BE2C (cell line): ENCODE data around the gene RASSF8.

Source experiments
- DNase-seq: peaks from one replicate; pipeline ENCODE4 v3.0.0-alpha.2; 2020
- H3K27me3 ChIP-seq: fragments of 250-450 bp; sonication (Bioruptor Pico); 2 replicates; pipeline ENCODE4 v1.5.1; 2020; ENCODE audit warnings: mild to moderate bottlenecking
- H3K36me3 ChIP-seq: fragments of 250-450 bp; sonication (Bioruptor Pico); 2 replicates; pipeline ENCODE4 v1.5.1; 2020; ENCODE audit warnings: mild to moderate bottlenecking
- H3K4me1 ChIP-seq: fragments of 250-450 bp; sonication (Bioruptor Pico); 2 replicates; pipeline ENCODE4 v1.5.1; 2020
- H3K4me3 ChIP-seq: 2 replicates; pipeline ENCODE4 v1.5.1; 2011; ENCODE audit warnings: low read depth, low read length
- H3K9me3 ChIP-seq: fragments of 250-450 bp; sonication (Bioruptor Pico); 2 replicates; pipeline ENCODE4 v1.5.1; 2020
- TF ChIP-seq, protein P1 (sequence below): IDR thresholded peaks from 2 replicates; pipeline ENCODE4 v1.5.1; 2012; ENCODE audit warnings: mild to moderate bottlenecking, low read depth, low read length

Gene RASSF8

DNA sequence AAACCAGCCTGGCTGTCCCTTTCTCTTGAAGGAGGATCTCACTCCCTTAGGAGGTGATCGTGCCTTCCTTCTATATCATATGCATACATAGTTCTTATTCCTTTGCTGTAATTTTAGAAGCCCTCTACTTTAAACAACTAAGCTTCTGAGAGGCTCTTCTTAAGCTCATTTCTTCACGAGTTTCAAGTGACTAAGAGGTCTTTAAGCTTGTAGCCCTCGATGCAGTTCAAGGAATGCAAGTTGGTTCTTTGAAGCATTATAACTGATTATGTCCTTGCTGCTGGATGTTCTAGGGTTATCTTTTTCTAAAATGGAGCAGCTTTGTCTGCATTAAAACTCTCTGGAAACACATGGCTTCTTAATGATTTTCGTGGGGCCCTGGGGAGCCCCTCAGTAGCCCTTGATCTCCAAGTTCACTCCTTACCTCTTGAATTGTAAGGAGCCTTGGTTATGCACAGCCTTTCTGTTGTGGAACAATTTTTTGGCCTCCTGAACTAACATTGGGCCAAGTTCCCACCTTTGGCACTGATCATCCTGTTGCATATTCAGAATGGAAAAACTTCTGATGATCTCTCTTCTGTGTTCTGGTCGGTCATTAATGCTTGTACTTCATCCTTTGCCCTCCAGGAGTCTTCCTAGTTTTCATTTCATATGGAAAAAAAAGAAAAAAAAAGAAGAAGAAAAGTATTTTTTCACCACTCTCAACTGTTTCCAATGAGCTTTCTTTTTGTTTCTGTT lies 12.6 kb downstream of the RASSF8 start:
- Histone ChIP-seq H3K4me1 (no peaks in the 10 kb centered on the region), H3K36me3 (no peaks in the 10 kb centered on the region), H3K9me3 (no peaks in the 10 kb centered on the region), H3K27me3 (no peaks in the 10 kb centered on the region), H3K4me3 (no peak overlapping the region)
- DNase-seq, result no peak
- TF ChIP-seq, protein P1, sequence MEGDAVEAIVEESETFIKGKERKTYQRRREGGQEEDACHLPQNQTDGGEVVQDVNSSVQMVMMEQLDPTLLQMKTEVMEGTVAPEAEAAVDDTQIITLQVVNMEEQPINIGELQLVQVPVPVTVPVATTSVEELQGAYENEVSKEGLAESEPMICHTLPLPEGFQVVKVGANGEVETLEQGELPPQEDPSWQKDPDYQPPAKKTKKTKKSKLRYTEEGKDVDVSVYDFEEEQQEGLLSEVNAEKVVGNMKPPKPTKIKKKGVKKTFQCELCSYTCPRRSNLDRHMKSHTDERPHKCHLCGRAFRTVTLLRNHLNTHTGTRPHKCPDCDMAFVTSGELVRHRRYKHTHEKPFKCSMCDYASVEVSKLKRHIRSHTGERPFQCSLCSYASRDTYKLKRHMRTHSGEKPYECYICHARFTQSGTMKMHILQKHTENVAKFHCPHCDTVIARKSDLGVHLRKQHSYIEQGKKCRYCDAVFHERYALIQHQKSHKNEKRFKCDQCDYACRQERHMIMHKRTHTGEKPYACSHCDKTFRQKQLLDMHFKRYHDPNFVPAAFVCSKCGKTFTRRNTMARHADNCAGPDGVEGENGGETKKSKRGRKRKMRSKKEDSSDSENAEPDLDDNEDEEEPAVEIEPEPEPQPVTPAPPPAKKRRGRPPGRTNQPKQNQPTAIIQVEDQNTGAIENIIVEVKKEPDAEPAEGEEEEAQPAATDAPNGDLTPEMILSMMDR, result 0 out of 2 replicates have a peak, but pooled peaks have one; percentile 5

GRCh38 chr12:25971654-25972041 lies 13.2 kb downstream of the RASSF8 start:
- Histone ChIP-seq H3K4me1 (no peaks in the 10 kb centered on the region), H3K27me3 (no peaks in the 10 kb centered on the region), H3K4me3 (no peak overlapping the region), H3K9me3 (no peaks in the 10 kb centered on the region), H3K36me3 (no peaks in the 10 kb centered on the region)
- DNase-seq, result no peak
- TF ChIP-seq, protein P1, result no peak

DNA sequence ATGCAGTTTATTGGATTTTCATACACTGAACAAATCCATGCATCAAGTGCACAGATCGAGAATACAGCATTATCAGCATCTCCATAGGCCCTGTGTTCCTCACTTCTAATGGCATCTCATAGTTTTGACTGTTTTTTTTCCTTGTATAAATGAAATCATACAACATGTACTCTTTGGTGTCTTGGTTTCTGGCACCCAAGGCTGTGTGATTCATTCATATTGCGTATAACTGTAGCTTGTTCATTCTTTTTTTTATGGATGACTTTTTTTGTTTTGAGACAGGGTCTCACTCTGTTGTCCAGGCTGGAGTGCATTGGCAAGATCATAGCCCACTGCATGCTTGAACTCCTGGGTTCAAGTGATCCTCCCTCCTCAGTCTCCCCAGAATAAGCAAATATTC lies 14.3 kb downstream of the RASSF8 start:
- Histone ChIP-seq H3K4me3 (no peak overlapping the region), H3K4me1 (no peaks in the 10 kb centered on the region), H3K36me3 (no peaks in the 10 kb centered on the region), H3K27me3 (no peaks in the 10 kb centered on the region), H3K9me3 (no peaks in the 10 kb centered on the region)
- DNase-seq, result no peak
- TF ChIP-seq, protein P1, result no peak

DNA sequence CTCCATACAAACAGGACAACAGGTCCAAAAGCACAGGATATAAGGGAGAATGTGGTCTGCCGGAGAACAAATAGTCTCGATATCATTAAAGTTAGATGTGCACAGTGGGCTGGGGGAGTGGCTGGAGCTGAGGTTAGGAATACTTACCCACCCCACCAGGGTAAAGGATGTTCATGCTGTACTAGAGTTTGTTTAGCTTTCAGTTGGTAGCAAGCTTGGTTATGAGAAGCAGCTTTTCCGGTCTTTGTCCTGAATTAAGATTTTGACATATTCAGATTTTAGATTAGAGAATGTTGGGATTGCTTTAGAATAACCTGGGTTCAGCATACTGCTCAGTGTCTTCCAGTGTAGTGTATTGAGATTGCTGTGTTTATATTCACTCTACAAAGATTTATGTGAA lies 16.7 kb downstream of the RASSF8 start:
- Histone ChIP-seq H3K36me3 (no peaks in the 10 kb centered on the region), H3K9me3 (no peaks in the 10 kb centered on the region), H3K27me3 (no peaks in the 10 kb centered on the region), H3K4me3 (no peak overlapping the region), H3K4me1 (no peaks in the 10 kb centered on the region)
- TF ChIP-seq, protein P1, result no peak
- DNase-seq, result no peak

- TF ChIP-seq, protein P1, result no peak
- H3K27me3 ChIP-seq, result no peaks in the 10 kb centered on the region
- no peaks in the 10 kb centered on the region for H3K9me3 ChIP-seq
- no peaks in the 10 kb centered on the region for H3K4me1 ChIP-seq
- no peaks in the 10 kb centered on the region for H3K36me3 ChIP-seq
- no peak overlapping the region for H3K4me3 ChIP-seq
- DNase-seq, result no peak
Observed at GRCh38 chr12:25975682-25976081, 17.2 kb downstream of the RASSF8 start.

- Histone ChIP-seq H3K9me3 (no peaks in the 10 kb centered on the region), H3K4me1 (no peaks in the 10 kb centered on the region), H3K27me3 (no peaks in the 10 kb centered on the region), H3K4me3 (no peak overlapping the region), H3K36me3 (no peaks in the 10 kb centered on the region)
- TF ChIP-seq, protein P1, result no peak
- no peak for DNase-seq
Observed at GRCh38 chr12:25976289-25976688, 17.8 kb downstream of the RASSF8 start.
